B cell (primary cell): ENCODE data around the gene IL1RN.

Source experiments
- EZH2 ChIP-seq: IDR thresholded peaks from 2 replicates; pipeline ENCODE4 v1.6.1; 2012; ENCODE audit warnings: borderline replicate concordance, low read depth, mild to moderate bottlenecking, moderate library complexity, low read length; ENCODE audit not compliant: insufficient read depth, poor library complexity, severe bottlenecking
- TF ChIP-seq, protein P1 (sequence below): fragments of 200-600 bp; IDR thresholded peaks from one replicate; pipeline ENCODE4 v1.8.0; 2022; ENCODE audit warnings: antibody characterized with exemption, mild to moderate bottlenecking

DNA sequence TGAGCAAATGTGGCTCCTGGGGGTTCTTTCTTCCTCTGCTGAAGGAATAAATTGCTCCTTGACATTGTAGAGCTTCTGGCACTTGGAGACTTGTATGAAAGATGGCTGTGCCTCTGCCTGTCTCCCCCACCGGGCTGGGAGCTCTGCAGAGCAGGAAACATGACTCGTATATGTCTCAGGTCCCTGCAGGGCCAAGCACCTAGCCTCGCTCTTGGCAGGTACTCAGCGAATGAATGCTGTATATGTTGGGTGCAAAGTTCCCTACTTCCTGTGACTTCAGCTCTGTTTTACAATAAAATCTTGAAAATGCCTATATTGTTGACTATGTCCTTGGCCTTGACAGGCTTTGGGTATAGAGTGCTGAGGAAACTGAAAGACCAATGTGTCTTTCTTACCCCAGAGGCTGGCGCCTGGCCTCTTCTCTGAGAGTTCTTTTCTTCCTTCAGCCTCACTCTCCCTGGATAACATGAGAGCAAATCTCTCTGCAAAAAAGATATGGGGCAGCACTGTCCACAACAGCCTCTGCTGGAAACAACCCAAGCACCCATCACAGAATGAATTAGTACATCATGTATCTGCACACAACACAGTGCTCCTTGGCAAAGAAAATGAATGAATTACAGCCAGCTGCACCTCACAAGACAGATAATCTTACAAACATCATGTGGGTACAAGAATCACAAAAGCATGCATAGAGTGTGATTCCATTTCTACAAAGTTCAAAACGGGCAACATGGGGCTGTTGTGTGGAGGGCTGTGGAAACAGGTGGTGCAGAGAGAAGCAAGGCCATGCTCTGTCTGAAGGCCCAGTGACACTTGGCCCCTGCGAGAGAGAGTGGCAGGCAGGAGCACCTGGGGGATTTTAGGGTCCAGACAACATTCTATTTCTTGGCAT lies 6.6 kb downstream of the IL1RN start:
- TF ChIP-seq, protein P1, sequence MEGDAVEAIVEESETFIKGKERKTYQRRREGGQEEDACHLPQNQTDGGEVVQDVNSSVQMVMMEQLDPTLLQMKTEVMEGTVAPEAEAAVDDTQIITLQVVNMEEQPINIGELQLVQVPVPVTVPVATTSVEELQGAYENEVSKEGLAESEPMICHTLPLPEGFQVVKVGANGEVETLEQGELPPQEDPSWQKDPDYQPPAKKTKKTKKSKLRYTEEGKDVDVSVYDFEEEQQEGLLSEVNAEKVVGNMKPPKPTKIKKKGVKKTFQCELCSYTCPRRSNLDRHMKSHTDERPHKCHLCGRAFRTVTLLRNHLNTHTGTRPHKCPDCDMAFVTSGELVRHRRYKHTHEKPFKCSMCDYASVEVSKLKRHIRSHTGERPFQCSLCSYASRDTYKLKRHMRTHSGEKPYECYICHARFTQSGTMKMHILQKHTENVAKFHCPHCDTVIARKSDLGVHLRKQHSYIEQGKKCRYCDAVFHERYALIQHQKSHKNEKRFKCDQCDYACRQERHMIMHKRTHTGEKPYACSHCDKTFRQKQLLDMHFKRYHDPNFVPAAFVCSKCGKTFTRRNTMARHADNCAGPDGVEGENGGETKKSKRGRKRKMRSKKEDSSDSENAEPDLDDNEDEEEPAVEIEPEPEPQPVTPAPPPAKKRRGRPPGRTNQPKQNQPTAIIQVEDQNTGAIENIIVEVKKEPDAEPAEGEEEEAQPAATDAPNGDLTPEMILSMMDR = no peak
- no peak for TF ChIP-seq EZH2
